Tibial artery (tissue), 4 donors: ENCODE measurements around the gene SLC39A11.

Experiments used
- DNase-seq, 2 donors: peaks; one replicate each; pipeline ENCODE4 v3.0.0-alpha.2; 2019
- H3K27ac ChIP-seq, 2 donors: fragments of 200-600 bp; sonication (generic) in 1 of 2; 1 replicate in 1 of 2; 2 replicates in 1 of 2; pipeline ENCODE4 v1.5.1; 2018 to 2019; ENCODE audit warnings: mild to moderate bottlenecking in 1 of 2
- H3K27me3 ChIP-seq, 2 donors: fragments of 200-600 bp; sonication (generic) in 1 of 2; one replicate each; pipeline versions ENCODE4 v1.5.1 to v1.6.0; 2016 to 2019
- H3K36me3 ChIP-seq, 3 donors: fragments of 200-600 bp; sonication (generic) in 2 of 3; one replicate each; pipeline ENCODE4 v1.5.1; 2016 to 2019; ENCODE audit warnings: mild to moderate bottlenecking in 2 of 3
- H3K4me1 ChIP-seq, 4 donors: fragments of 200-600 bp; sonication (generic) in 2 of 4; 1 replicate in 3 of 4; 2 replicates in 1 of 4; pipeline ENCODE4 v1.5.1; 2016 to 2019
- H3K4me3 ChIP-seq, 2 donors: fragments of 200-600 bp; sonication (generic) in 1 of 2; 1 replicate in 1 of 2; 2 replicates in 1 of 2; pipeline ENCODE4 v1.5.1; 2018 to 2019; ENCODE audit warnings: mild to moderate bottlenecking in 2 of 2
- H3K9me3 ChIP-seq, 3 donors: fragments of 200-600 bp; sonication (generic) in 1 of 3; one replicate each; pipeline ENCODE4 v1.5.1; 2016 to 2019
- intact Hi-C: fragments of 100-400 bp; cut with DNase I; formaldehyde crosslinking; loops from one replicate; pipeline ENCODE4 v1.15.0; 2023; ENCODE audit warnings: low total_unique reads
- TF ChIP-seq, protein P1 (sequence below), 2 experiments: fragments of 200-600 bp in 1 of 2; fragments of 450-650 bp in 1 of 2; IDR thresholded peaks; one replicate each; pipeline ENCODE4 v1.5.1; 2017 to 2019; ENCODE audit warnings: antibody characterized with exemption in 2 of 2, mild to moderate bottlenecking in 1 of 2, moderate library complexity in 1 of 2

Gene SLC39A11

DNA sequence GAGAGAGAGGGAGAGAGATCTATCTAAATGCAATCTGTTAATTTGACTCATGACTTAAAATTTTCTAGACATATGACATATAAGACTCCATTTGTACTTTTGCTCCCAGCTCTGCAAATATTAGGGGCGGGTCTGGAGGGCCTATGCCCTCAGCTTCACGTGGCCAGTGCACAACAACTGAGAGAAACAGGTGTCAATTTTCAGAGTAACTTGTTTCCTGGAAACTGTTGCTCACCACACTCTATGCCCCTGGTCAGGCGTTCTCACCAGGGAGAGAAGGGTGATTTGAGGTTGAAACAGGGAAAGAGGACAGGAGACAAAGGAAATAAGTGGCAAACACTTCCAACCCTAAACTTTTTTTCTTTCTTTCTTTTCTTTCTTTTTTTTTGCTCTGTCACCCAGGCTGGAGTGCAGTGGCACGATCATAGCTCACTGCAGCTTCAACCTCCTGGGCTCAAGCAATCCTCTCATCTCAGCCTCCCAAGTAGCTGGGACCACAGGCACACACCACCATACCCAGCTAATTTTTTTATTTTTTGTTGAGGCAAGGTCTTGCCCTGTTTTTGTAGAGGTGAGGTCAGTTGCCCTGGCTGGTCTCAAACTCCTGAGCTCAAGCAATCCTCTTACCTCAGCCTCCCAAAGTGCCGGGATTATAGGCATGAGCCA lies 270.0 kb downstream of the SLC39A11 start:
- Histone ChIP-seq H3K4me1 (no peaks in the 10 kb centered on the region), H3K36me3 (peaks cover 6 to 50% (median 29%) of the 10 kb centered on the region in 3 donors), H3K27me3 (no peaks in the 10 kb centered on the region), H3K4me3 (no peak overlapping the region), H3K27ac (no peak overlapping the region), H3K9me3 (peaks cover 0 to 20% (median 7%) of the 10 kb centered on the region in 3 donors)
- TF ChIP-seq, protein P1, sequence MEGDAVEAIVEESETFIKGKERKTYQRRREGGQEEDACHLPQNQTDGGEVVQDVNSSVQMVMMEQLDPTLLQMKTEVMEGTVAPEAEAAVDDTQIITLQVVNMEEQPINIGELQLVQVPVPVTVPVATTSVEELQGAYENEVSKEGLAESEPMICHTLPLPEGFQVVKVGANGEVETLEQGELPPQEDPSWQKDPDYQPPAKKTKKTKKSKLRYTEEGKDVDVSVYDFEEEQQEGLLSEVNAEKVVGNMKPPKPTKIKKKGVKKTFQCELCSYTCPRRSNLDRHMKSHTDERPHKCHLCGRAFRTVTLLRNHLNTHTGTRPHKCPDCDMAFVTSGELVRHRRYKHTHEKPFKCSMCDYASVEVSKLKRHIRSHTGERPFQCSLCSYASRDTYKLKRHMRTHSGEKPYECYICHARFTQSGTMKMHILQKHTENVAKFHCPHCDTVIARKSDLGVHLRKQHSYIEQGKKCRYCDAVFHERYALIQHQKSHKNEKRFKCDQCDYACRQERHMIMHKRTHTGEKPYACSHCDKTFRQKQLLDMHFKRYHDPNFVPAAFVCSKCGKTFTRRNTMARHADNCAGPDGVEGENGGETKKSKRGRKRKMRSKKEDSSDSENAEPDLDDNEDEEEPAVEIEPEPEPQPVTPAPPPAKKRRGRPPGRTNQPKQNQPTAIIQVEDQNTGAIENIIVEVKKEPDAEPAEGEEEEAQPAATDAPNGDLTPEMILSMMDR (IDR thresholded peaks at IDR 0.05) = no peak
- intact Hi-C loops = no loop called here
- no peak for DNase-seq

DNA sequence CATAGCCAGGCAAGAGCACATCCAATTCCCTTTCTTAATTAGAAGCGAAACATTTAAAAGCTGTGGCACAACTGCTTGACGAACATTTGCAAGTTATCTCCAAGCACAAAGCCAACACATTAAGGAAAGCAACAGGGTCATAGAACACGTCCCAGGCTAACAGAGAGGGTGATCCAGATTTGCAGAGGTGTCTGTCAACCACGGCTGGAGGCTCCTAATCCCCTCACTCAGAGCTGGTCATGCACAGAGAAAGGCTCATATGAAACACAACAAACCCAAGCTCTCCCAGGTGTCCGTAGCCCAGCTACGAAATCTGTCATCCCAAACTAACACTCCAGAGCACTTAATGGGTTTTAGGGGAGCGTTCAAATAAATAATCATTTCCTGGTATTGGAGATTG lies 276.1 kb downstream of the SLC39A11 start:
- H3K27ac ChIP-seq = no peak overlapping the region
- H3K9me3 ChIP-seq = peaks cover 0 to 5% (median under 1%) of the 10 kb centered on the region in 3 donors
- H3K36me3 ChIP-seq = peaks cover 12 to 31% (median 23%) of the 10 kb centered on the region in 3 donors
- no peak overlapping the region for H3K4me3 ChIP-seq
- intact Hi-C loops = no loop called here
- H3K27me3 ChIP-seq = no peaks in the 10 kb centered on the region
- TF ChIP-seq, protein P1 (IDR thresholded peaks at IDR 0.05) = no peak
- H3K4me1 ChIP-seq = no peaks in the 10 kb centered on the region
- no peak for DNase-seq

DNA sequence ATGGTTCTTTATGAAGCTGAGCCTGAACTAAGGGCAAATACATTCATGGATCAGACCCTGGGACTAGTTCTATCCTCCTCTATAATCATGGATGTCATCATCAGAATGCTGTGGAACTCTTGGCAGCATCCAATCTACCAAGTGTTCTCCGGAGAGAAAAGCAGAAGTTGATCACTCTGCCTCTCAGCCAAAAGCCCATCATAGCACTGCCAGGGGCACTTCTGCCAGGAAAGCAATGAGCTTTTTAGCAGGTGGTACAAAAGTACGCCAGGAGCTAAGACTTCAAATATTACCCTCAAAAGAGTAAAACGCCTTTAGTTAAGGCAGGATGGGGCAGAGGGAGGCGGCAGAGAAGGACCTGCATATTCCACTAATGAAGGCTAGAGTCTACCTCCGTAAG lies 279.0 kb downstream of the SLC39A11 start:
- no peak for DNase-seq
- intact Hi-C loops = no loop called here

DNA sequence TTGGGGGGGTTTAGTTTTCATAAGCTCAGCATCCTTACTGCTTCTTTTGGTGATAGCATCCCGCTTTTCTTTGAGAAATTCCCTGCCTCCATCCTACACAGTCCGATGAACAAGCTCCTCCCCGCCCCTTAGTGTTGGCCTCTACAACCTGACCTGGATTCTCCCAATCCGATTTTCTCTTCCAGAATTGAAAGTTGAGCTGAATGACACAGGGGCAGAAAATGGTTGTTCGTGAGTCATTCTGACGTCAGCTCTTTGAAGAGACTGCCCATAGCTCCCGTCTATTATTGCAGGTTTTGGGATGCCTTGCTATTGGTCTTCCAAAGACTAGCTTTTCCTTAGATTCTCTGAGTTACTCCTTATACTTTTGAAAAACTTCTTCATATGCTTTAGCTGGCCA lies 279.7 kb downstream of the SLC39A11 start:
- H3K4me3 ChIP-seq = no peak overlapping the region
- TF ChIP-seq, protein P1 (IDR thresholded peaks at IDR 0.05) = no peak
- H3K27ac ChIP-seq = no peak overlapping the region
- H3K4me1 ChIP-seq = no peaks in the 10 kb centered on the region
- no peaks in the 10 kb centered on the region for H3K27me3 ChIP-seq
- DNase-seq = no peak
- H3K9me3 ChIP-seq = peaks cover 0 to 11% (median 8%) of the 10 kb centered on the region in 3 donors
- intact Hi-C loops = no loop called here
- H3K36me3 ChIP-seq = peaks cover 12 to 32% (median 29%) of the 10 kb centered on the region in 3 donors

More for the DNA sequence above, 279.0 kb downstream of the SLC39A11 start:
- Histone ChIP-seq H3K27ac (no peak overlapping the region), H3K9me3 (peaks cover 0 to 11% (median 8%) of the 10 kb centered on the region in 3 donors), H3K4me1 (no peaks in the 10 kb centered on the region), H3K27me3 (no peaks in the 10 kb centered on the region), H3K4me3 (no peak overlapping the region), H3K36me3 (peaks cover 12 to 37% (median 35%) of the 10 kb centered on the region in 3 donors)
- TF ChIP-seq, protein P1 (IDR thresholded peaks at IDR 0.05) = no peak

DNA sequence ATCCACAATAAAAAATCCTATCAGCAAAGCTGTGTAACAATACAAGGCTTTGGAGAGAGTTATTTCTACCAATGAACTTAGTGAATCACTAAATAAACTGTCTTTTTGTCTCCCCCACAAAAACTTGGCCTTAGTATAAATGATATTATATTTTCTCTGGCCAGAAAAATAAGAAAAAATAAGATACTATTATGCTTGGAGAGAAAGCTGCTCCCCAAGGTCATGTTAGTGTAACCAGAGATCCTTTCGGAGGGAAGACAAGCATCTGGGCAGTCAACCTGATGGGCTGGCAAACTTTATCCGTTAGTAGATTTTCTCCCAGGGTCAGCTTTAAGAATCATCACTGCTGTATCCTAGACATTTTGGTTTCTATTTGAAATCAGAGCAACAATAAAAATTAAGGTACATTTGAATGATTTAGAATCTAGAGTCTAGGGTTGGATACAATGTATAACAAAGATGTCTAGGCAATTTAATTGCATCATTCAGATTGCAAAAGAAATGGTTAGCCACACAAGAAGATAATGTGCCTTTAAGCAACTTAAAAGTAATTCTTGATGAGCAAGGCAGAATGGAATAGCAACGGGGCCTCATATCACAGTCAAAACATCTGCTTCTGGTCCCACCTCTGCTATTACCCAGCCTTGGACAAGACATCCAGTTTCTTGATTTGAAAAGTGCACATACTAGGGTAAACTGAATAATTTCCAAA lies 280.4 kb downstream of the SLC39A11 start:
- H3K4me1 ChIP-seq = no peaks in the 10 kb centered on the region
- no peak overlapping the region for H3K4me3 ChIP-seq
- TF ChIP-seq, protein P1 (IDR thresholded peaks at IDR 0.05) = no peak
- no peak for DNase-seq
- intact Hi-C loops = no loop called here
- H3K27ac ChIP-seq = no peak overlapping the region
- no peaks in the 10 kb centered on the region for H3K27me3 ChIP-seq
- H3K9me3 ChIP-seq = peaks cover 0 to 11% (median 8%) of the 10 kb centered on the region in 3 donors
- H3K36me3 ChIP-seq = peaks cover 12 to 28% (median 22%) of the 10 kb centered on the region in 3 donors
